Gastroesophageal sphincter (tissue), 3 donors: ENCODE measurements around the gene STAU1.

Source experiments
- CTCF ChIP-seq, 4 experiments: fragments of 200-600 bp in 2 of 4; fragments of 450-650 bp in 2 of 4; sonication (generic) in 1 of 4; IDR thresholded peaks; one replicate each; pipeline ENCODE4 v1.5.1; 2017 to 2019; ENCODE audit warnings: antibody characterized with exemption in 4 of 4, mild to moderate bottlenecking in 2 of 4, moderate library complexity in 2 of 4
- EP300 ChIP-seq: sonication (generic); formaldehyde crosslinking; IDR thresholded peaks from one replicate; pipeline ENCODE4 v1.6.1; 2017; ENCODE audit warnings: antibody characterized with exemption, mild to moderate bottlenecking
- POLR2A ChIP-seq, 2 donors: fragments of 450-650 bp; IDR thresholded peaks; one replicate each; pipeline ENCODE4 v1.6.1; 2017; ENCODE audit warnings: antibody characterized with exemption in 2 of 2, mild to moderate bottlenecking in 2 of 2, moderate library complexity in 1 of 2
- POLR2AphosphoS5 ChIP-seq: sonication (generic); formaldehyde crosslinking; IDR thresholded peaks from one replicate; pipeline ENCODE4 v1.6.1; 2017; ENCODE audit warnings: antibody characterized with exemption

GRCh38 chr20:49229381-49229780 is 41.2 kb upstream of the STAU1 start:
- TF ChIP-seq POLR2AphosphoS5 (no peak), CTCF (IDR thresholded peaks at IDR 0.05) (no peak), POLR2A (IDR thresholded peaks at IDR 0.05) (no peak), EP300 (no peak)
